Lower lobe of right lung (tissue), 2 donors: ENCODE measurements around the gene BABAM2. TPM values are rescaled to one million over a fixed set of nuclear protein-coding genes. Genes with fewer than 3 reads are reported as not detected.

Experiments
- ATAC-seq, 2 donors: fragments of 200-7000 bp; cut with Tn5 transposase; one replicate each; pipeline ENCODE4 v1.9.1; 2020 to 2022; ENCODE audit warnings: mild to moderate bottlenecking in 2 of 2, moderate library complexity in 2 of 2
- DNase-seq: peaks from one replicate; pipeline ENCODE4 v3.0.0-alpha.2; 2020
- H3K27ac ChIP-seq: fragments of 200-600 bp; one replicate; pipeline ENCODE4 v1.8.0; 2022
- H3K27me3 ChIP-seq: fragments of 200-600 bp; one replicate; pipeline ENCODE4 v1.8.0; 2022; ENCODE audit warnings: low read depth
- H3K36me3 ChIP-seq: fragments of 200-600 bp; one replicate; pipeline ENCODE4 v1.8.0; 2022; ENCODE audit warnings: mild to moderate bottlenecking
- H3K4me1 ChIP-seq: fragments of 200-600 bp; one replicate; pipeline ENCODE4 v1.8.0; 2022
- H3K4me3 ChIP-seq: fragments of 200-600 bp; one replicate; pipeline ENCODE4 v1.8.0; 2022; ENCODE audit warnings: mild to moderate bottlenecking
- H3K9me3 ChIP-seq: fragments of 200-600 bp; one replicate; pipeline ENCODE4 v1.8.0; 2022
- intact Hi-C: fragments of 100-400 bp; cut with DNase I; formaldehyde crosslinking; loops from one replicate; pipeline ENCODE4 v1.11.0; 2022
- total RNA-seq: library from RNA; stranded (reverse); fragmentation: NEBNext Ultra II Directional; extraction: Animal tissue kit (Norgen Biotek cat#: 25700); gene quantifications from one replicate; pipeline ENCODE4 v1.2.1, GENCODE V29; 2021
- TF ChIP-seq, protein P1 (sequence below): fragments of 200-600 bp; IDR thresholded peaks from one replicate; pipeline ENCODE4 v1.8.0; 2022; ENCODE audit warnings: antibody characterized with exemption, mild to moderate bottlenecking
- donor health status: DM: no; HTN: yes; CAD: no; lungs with severe emphysema.

Gene BABAM2
- total RNA-seq, 1 donor from 2014 or later: 39.5 TPM

DNA sequence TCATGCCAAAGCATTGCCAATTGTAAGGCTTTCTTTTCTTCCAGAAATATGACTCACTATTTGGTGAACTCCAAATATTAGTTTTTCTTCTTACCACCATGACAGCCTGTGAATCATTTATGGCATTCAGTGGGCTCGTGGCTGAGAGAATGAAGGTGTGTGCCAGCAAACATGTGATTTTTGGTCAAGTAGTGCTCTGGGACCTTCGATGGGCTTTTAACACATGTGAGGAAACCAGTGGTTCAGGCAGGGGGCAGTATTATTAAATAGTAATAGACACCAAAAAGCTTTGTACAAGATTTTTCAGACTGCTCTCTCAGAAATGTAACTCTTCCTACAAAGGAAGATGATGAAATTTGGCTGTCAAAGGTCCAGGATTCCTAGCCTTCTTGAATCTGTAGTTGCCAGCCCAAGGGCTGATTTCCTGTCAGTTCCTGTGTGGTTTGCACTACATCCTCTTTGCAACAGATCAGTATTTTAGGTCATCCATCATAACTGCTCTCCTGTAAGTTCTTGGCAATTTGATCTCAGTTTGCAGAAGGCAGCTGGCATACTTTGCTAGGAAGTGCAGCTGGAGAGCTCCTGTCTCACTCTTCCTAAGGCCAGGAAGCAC lies 64.3 kb downstream of the BABAM2 start:
- DNase-seq: no peak
- Histone ChIP-seq H3K36me3 (no peaks in the 10 kb centered on the region), H3K27ac (peak overlapping the region; percentile 20), H3K4me1 (peaks cover 58% of the 10 kb centered on the region), H3K9me3 (peaks cover 4% of the 10 kb centered on the region), H3K4me3 (no peak overlapping the region), H3K27me3 (no peaks in the 10 kb centered on the region)
- TF ChIP-seq, protein P1, sequence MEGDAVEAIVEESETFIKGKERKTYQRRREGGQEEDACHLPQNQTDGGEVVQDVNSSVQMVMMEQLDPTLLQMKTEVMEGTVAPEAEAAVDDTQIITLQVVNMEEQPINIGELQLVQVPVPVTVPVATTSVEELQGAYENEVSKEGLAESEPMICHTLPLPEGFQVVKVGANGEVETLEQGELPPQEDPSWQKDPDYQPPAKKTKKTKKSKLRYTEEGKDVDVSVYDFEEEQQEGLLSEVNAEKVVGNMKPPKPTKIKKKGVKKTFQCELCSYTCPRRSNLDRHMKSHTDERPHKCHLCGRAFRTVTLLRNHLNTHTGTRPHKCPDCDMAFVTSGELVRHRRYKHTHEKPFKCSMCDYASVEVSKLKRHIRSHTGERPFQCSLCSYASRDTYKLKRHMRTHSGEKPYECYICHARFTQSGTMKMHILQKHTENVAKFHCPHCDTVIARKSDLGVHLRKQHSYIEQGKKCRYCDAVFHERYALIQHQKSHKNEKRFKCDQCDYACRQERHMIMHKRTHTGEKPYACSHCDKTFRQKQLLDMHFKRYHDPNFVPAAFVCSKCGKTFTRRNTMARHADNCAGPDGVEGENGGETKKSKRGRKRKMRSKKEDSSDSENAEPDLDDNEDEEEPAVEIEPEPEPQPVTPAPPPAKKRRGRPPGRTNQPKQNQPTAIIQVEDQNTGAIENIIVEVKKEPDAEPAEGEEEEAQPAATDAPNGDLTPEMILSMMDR: peak; percentile 36
- intact Hi-C loops: no loop called here
- ATAC-seq: peak; percentile 77 to 83

DNA sequence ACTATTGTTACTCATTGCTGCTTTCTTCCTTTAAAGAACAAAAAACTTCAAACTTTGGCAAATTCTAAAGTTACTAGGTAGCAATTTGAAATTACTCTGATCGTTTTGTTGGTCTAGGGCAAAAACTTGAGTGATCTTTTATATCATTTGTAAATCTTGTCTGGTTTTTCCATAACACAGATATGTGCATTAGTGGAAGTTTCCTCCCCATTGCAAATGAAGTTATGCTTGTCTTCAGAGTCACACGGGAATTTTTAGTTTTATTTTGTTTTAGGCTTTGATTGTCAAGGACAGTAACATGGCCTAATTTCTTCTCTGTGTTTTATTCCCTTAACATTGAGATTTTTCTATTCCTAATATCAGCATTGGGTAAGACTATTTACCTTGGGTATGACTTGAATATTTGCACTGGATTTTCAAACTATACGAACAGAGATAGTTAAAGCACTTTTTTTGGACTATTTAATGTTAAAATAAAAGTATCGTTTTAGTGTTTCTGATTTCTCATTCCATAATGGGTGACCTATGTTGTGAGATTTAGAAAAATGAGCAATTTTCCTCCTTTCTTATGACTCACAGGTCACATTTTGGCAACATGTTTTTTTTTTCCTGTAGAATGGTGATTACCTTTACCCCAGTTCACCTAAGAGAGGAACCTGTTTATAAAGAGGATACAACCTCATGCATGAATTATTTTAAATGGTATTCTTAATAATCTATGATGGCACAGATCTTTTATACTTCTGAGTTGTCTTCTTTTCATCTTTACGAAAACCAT lies 65.0 kb downstream of the BABAM2 start:
- Histone ChIP-seq H3K36me3 (no peaks in the 10 kb centered on the region), H3K9me3 (peaks cover 4% of the 10 kb centered on the region), H3K4me3 (no peak overlapping the region), H3K4me1 (peaks cover 63% of the 10 kb centered on the region), H3K27ac (peak overlapping the region; percentile 20), H3K27me3 (no peaks in the 10 kb centered on the region)
- DNase-seq (no peak), ATAC-seq (no peak)
- intact Hi-C loops: no loop called here
- TF ChIP-seq, protein P1: no peak

DNA sequence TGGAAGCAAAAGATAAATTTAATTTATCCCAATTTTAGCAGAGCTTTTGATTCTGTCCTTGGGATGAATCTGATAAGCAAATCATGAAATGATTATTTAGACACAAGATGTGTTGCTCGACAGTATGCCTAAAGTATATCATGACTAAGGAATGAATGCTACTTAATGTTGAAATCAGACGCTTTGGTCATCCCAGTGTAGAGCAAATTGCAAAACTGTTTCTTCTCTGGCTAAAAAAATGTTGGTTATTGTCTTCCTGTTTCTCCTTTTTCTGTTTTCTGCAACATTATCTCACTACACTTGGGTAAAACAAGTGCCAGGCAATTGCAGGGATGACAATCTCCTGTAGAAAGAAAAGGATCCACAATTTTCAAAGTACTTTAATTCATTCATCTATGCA lies 66.4 kb downstream of the BABAM2 start:
- H3K4me1 ChIP-seq: peaks cover 63% of the 10 kb centered on the region
- no peaks in the 10 kb centered on the region for H3K27me3 ChIP-seq
- no peaks in the 10 kb centered on the region for H3K36me3 ChIP-seq
- H3K4me3 ChIP-seq: no peak overlapping the region
- H3K27ac ChIP-seq: no peak overlapping the region
- intact Hi-C loops: no loop called here
- ATAC-seq (no peak), DNase-seq (no peak)
- H3K9me3 ChIP-seq: peaks cover 4% of the 10 kb centered on the region
- TF ChIP-seq, protein P1: no peak

DNA sequence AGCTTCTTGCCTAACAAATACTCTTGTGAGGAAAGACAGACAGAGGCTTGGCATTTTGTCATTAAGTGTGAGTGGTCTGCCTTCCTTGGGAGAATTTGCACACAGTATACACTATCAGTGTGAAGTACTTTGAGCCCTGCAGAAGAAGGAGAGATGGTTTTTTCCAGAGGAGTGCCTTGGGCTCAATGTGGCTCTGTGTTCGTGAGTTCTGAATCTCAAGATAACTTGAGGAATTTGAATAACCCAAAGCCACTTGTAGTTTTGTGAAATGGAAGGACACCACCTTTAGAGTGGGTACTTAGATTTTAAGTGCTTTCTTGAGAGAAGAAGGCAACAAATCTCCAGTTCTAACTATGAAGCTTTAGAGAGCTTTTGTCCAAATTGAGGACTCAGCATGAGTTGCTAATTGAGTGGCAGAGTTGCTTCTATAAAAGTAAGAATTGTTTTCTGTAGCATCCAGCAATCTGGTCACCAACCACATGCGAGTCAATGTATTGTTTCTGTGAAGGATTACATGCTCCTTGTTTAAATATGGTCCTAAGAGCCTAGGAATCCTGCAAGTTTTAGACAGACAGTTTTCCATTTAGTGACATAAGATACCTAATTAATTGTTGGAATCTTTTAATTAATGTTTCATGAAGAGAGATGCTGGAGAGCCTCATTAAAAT lies 68.3 kb downstream of the BABAM2 start:
- TF ChIP-seq, protein P1: no peak
- ATAC-seq: peak; percentile 62 to 66
- H3K4me1 ChIP-seq: peaks cover 63% of the 10 kb centered on the region

DNA sequence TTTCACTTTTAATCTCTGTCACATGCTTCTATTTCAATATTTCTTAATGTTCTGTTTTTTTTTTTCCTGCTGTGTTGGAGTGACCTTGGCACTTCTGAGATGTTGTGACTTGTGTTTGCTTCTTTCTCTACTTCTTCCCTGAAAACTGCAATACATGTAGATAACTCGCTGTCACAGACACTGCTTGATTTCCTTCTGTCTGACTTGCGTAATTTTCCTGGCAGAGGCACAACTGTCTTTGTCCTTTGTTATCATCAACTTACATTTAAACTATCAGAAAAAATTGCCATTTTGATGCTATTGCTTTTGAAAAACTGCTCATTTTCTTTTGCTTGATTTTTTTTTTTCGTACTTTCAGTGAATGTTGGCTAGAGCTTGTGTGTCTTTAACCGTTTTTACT lies 69.0 kb downstream of the BABAM2 start:
- Histone ChIP-seq H3K36me3 (no peaks in the 10 kb centered on the region), H3K9me3 (no peaks in the 10 kb centered on the region), H3K4me3 (no peak overlapping the region), H3K4me1 (peaks cover 57% of the 10 kb centered on the region), H3K27me3 (no peaks in the 10 kb centered on the region), H3K27ac (no peak overlapping the region)
- TF ChIP-seq, protein P1: no peak
- ATAC-seq (peak in 1 of 2 donors; percentile 47), DNase-seq (no peak)
- intact Hi-C loops: no loop called here

More for the DNA sequence above, 68.3 kb downstream of the BABAM2 start:
- no peaks in the 10 kb centered on the region for H3K36me3 ChIP-seq
- no peak overlapping the region for H3K27ac ChIP-seq
- intact Hi-C loops: no loop called here
- no peaks in the 10 kb centered on the region for H3K9me3 ChIP-seq
- H3K4me3 ChIP-seq: no peak overlapping the region
- no peaks in the 10 kb centered on the region for H3K27me3 ChIP-seq
- no peak for DNase-seq
